Measurements from ENCODE around the gene CLSTN3. TPM values are rescaled to one million over a fixed set of nuclear protein-coding genes. Genes with fewer than 3 reads are reported as not detected.

CLSTN3 gene
- total and polyA plus RNA-seq, 2 donors = 16.5 to 25.3 TPM

DNA sequence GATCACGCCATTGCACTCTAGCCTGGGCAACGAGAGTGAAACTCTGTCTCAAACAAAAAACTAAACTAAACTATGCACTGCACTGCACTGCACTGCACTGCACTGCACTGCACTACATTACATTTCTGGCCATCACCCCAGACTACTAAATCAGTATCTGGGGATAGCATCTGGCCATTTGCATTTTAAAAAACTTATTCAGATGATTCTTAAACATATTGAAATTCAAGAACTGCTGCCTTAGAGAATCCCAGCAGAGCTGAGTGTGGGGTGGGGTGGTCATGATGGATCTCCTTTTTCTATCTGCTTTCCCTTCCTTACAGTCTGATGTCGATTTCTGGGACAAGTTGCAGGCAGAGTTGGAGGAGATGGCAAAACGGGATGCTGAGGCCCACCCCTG lies 72.9 kb downstream of the CLSTN3 start:
- 98% methylated on average over 4 of the region's 4 CpGs for WGBS
- H3K36me3 ChIP-seq (ENCODE audit: control insufficient read depth in 2 of 2, insufficient read depth in 2 of 2, low read length in 1 of 2) = peaks cover 52 to 78% of the 10 kb centered on the region in 2 donors

DNA sequence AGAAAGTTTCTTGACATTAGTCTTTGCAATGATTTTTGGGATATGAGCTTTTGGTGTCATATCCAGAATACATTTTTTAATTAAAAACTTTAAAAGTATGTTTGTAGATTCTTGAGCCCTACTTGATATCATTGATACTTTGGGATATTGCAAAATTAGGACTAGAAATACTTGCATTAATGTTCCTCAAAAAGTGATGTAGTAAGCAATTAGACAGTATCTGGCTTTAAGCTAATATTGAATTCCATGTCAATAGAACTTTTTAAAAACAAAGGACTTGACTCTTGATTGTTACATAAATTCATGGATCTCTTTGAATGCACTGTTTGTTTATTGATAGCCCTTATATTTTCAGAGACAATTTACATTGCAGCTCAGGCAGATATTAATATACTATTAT lies 74.9 kb downstream of the CLSTN3 start:
- DNase-seq (ENCODE audit: low read depth in 6 of 9, low spot score in 9 of 9) = no peak
- Histone ChIP-seq H3K4me1 (ENCODE audit: control insufficient read depth in 2 of 2, insufficient read depth in 2 of 2, low read length in 2 of 2) (no peaks in the 10 kb centered on the region), H3K4me3 (ENCODE audit: low read length in 2 of 2) (no peak overlapping the region), H3K36me3 (ENCODE audit: control insufficient read depth in 2 of 2, insufficient read depth in 2 of 2, low read length in 1 of 2) (peaks cover 62 to 88% of the 10 kb centered on the region in 2 donors), H3K9me3 (ENCODE audit: control insufficient read depth in 2 of 2, insufficient read depth in 1 of 2, low read length in 1 of 2) (peaks cover 0 to 5% of the 10 kb centered on the region in 2 donors), H3K27ac (ENCODE audit: low read depth in 1 of 2, low read length in 1 of 2) (no peak overlapping the region), H3K27me3 (ENCODE audit: control insufficient read depth in 2 of 2, insufficient read depth in 1 of 2, low read length in 1 of 2) (no peaks in the 10 kb centered on the region)

More for the DNA sequence above, 72.9 kb downstream of the CLSTN3 start:
- H3K4me3 ChIP-seq (ENCODE audit: low read length in 2 of 2) = no peak overlapping the region
- peaks cover 0 to 3% of the 10 kb centered on the region in 2 donors for H3K9me3 ChIP-seq (ENCODE audit: control insufficient read depth in 2 of 2, insufficient read depth in 1 of 2, low read length in 1 of 2)
- H3K27ac ChIP-seq (ENCODE audit: low read depth in 1 of 2, low read length in 1 of 2) = no peak overlapping the region
- H3K27me3 ChIP-seq (ENCODE audit: control insufficient read depth in 2 of 2, insufficient read depth in 1 of 2, low read length in 1 of 2) = no peaks in the 10 kb centered on the region
- no peaks in the 10 kb centered on the region for H3K4me1 ChIP-seq (ENCODE audit: control insufficient read depth in 2 of 2, insufficient read depth in 2 of 2, low read length in 2 of 2)
- DNase-seq (ENCODE audit: low read depth in 6 of 9, low spot score in 9 of 9) = no peak

DNA sequence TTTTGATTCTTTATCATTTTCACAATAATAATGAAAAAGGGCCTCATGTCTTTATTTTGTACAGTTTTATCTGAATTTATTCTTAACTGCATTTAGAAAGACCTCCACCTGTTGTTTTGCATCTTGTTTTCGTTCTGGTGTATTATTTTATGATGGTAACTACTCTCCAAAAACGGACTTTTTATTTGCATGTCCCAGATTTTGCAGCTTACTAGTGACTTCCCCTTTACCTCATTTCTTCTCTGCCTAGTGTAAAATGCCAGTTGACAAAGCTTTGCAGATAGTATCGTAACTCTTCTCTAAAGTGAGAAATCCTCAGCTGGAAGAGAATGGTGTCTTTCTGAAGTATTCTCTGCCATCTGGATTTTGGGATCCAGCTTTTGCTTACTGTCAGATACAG lies 76.5 kb downstream of the CLSTN3 start:
- Histone ChIP-seq H3K36me3 (ENCODE audit: control insufficient read depth in 2 of 2, insufficient read depth in 2 of 2, low read length in 1 of 2) (peaks cover 69 to 95% of the 10 kb centered on the region in 2 donors), H3K9me3 (ENCODE audit: control insufficient read depth in 2 of 2, insufficient read depth in 1 of 2, low read length in 1 of 2) (peaks cover 3 to 5% of the 10 kb centered on the region in 2 donors), H3K4me3 (ENCODE audit: low read length in 2 of 2) (no peak overlapping the region), H3K27me3 (ENCODE audit: control insufficient read depth in 2 of 2, insufficient read depth in 1 of 2, low read length in 1 of 2) (no peaks in the 10 kb centered on the region), H3K27ac (ENCODE audit: low read depth in 1 of 2, low read length in 1 of 2) (no peak overlapping the region), H3K4me1 (ENCODE audit: control insufficient read depth in 2 of 2, insufficient read depth in 2 of 2, low read length in 2 of 2) (no peaks in the 10 kb centered on the region)
- WGBS = 96% methylated on average over 3 of the region's 3 CpGs
- DNase-seq (ENCODE audit: low read depth in 6 of 9, low spot score in 9 of 9) = no peak

DNA sequence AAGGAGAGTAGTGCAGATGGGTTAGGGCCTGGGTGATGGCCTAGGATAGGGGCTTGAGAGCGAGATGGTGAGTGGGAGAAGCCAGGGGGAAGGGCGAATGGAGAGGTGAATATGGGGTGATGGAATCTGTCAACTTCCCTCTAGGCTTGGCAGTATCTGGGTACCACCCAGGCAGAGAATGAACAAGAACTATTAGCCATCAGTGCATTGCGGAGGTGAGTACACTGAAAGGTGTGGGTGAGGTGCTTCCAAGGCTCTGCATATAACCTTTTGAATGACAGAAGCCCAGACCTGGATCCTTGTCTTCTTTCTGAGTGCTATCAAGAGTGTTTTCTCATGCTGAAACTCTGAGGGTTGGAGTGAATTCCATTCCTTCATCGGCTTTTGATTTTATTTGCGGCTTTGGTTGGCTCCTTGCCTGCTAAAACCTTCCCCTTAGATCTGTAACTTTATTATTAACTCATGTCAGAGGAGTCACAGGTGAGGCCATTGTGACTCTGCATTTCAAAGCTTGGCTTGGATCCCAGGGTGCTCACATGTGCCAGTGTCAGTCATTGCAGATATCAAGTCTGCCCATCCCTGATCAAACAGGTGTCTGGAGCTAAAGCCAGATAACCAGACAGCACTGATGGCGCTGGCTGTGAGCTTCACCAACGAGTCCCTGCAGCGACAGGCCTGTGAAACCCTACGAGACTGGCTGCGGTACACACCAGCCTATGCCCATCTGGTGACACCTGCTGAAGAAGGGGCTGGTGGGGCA lies 77.9 kb downstream of the CLSTN3 start:
- Histone ChIP-seq H3K4me3 (ENCODE audit: low read length in 2 of 2) (no peak overlapping the region), H3K4me1 (ENCODE audit: control insufficient read depth in 2 of 2, insufficient read depth in 2 of 2, low read length in 2 of 2) (no peaks in the 10 kb centered on the region), H3K27ac (ENCODE audit: low read depth in 1 of 2, low read length in 1 of 2) (no peak overlapping the region), H3K9me3 (ENCODE audit: control insufficient read depth in 2 of 2, insufficient read depth in 1 of 2, low read length in 1 of 2) (peaks cover 5 to 6% of the 10 kb centered on the region in 2 donors), H3K27me3 (ENCODE audit: control insufficient read depth in 2 of 2, insufficient read depth in 1 of 2, low read length in 1 of 2) (no peaks in the 10 kb centered on the region), H3K36me3 (ENCODE audit: control insufficient read depth in 2 of 2, insufficient read depth in 2 of 2, low read length in 1 of 2) (peaks cover 62 to 87% of the 10 kb centered on the region in 2 donors)
- no peak for DNase-seq (ENCODE audit: low read depth in 6 of 9, low spot score in 9 of 9)
- WGBS = 97% methylated on average over 10 of the region's 10 CpGs

Other genes with a start within 250 kb of the CLSTN3 start
- 6.2 TPM for gene LRRC23, start 225.5 kb upstream of the CLSTN3 start, total RNA-seq
- 11.5 TPM for gene LRRC23, start 225.5 kb upstream of the CLSTN3 start, polyA plus RNA-seq
- gene ENO2, start 215.8 kb upstream of the CLSTN3 start, total RNA-seq = 12.1 TPM
- 29.3 TPM for gene ENO2, start 215.8 kb upstream of the CLSTN3 start, polyA plus RNA-seq
- 1.6 TPM for gene ATN1, start 202.4 kb upstream of the CLSTN3 start, total RNA-seq
- gene ATN1, start 202.4 kb upstream of the CLSTN3 start, polyA plus RNA-seq = 30.3 TPM
- gene RNU7-1, start 186.6 kb upstream of the CLSTN3 start, total RNA-seq = not detected
- not detected for gene RNU7-1, start 186.6 kb upstream of the CLSTN3 start, polyA plus RNA-seq
- 446 TPM for gene C12orf57, start 186.3 kb upstream of the CLSTN3 start, total RNA-seq
- 421 TPM for gene C12orf57, start 186.3 kb upstream of the CLSTN3 start, polyA plus RNA-seq
- 147 TPM for gene PTPN6, start 179.0 kb upstream of the CLSTN3 start, total RNA-seq
- gene PTPN6, start 179.0 kb upstream of the CLSTN3 start, polyA plus RNA-seq = 213 TPM
- 288 TPM for gene PHB2, start 159.7 kb upstream of the CLSTN3 start, total RNA-seq
- gene PHB2, start 159.7 kb upstream of the CLSTN3 start, polyA plus RNA-seq = 149 TPM
- gene EMG1, start 159.5 kb upstream of the CLSTN3 start, total RNA-seq = 56.2 TPM
- gene EMG1, start 159.5 kb upstream of the CLSTN3 start, polyA plus RNA-seq = 27.6 TPM
- 16.1 TPM for gene LPCAT3, start 111.9 kb upstream of the CLSTN3 start, total RNA-seq
- 28.2 TPM for gene LPCAT3, start 111.9 kb upstream of the CLSTN3 start, polyA plus RNA-seq
- gene C1S, start 69.7 kb upstream of the CLSTN3 start, total RNA-seq = 74.2 TPM
- 196 TPM for gene C1S, start 69.7 kb upstream of the CLSTN3 start, polyA plus RNA-seq
- 51.5 TPM for gene C1R, start 37.9 kb upstream of the CLSTN3 start, total RNA-seq
- gene C1R, start 37.9 kb upstream of the CLSTN3 start, polyA plus RNA-seq = 149 TPM
- 17.4 TPM for gene C1RL, start 21.2 kb upstream of the CLSTN3 start, total RNA-seq
- gene C1RL, start 21.2 kb upstream of the CLSTN3 start, polyA plus RNA-seq = 54.8 TPM
- 19.4 TPM for gene RBP5, start 1.5 kb upstream of the CLSTN3 start, total RNA-seq
- gene RBP5, start 1.5 kb upstream of the CLSTN3 start, polyA plus RNA-seq = 12.0 TPM
- 40.8 TPM for gene PEX5, start 59.3 kb downstream of the CLSTN3 start, total RNA-seq
- 31.6 TPM for gene PEX5, start 59.3 kb downstream of the CLSTN3 start, polyA plus RNA-seq
- gene ACSM4, start 173.7 kb downstream of the CLSTN3 start, total RNA-seq = not detected
- not detected for gene ACSM4, start 173.7 kb downstream of the CLSTN3 start, polyA plus RNA-seq